IMR-90 (cell line): Measurements from ENCODE around the gene OSBPL6. TPM values are rescaled to one million over a fixed set of nuclear protein-coding genes. Genes with fewer than 3 reads are reported as not detected.

Source experiments
- ATAC-seq: fragments of 200-7000 bp; cut with Tn5 transposase; 2 replicates; pipeline ENCODE4 v1.9.1; 2020; ENCODE audit warnings: low read depth, mild to moderate bottlenecking, moderate library complexity
- BruUV-seq: library from RNA; stranded (reverse); fragments of 400-500 nt; replicated peaks from 2 replicates; lab custom pipeline; 2021; lab: Mats Ljungman, UMichigan
- CTCF ChIA-PET: fragments of 300-600 bp; formaldehyde crosslinking; extraction: SDS; loops from one replicate; lab custom pipeline; 2021; ENCODE audit warnings: antibody characterized with exemption; lab: Yijun Ruan, JAX
- POLR2A ChIA-PET: fragments of 300-600 bp; sonication (Branson Sonifier 250); formaldehyde crosslinking; loops from one replicate; lab custom pipeline; 2022; ENCODE audit warnings: antibody characterized with exemption; ENCODE audit not compliant: unreplicated experiment; lab: Charles Lee
- DNase-seq: peaks from one replicate; pipeline ENCODE4 v3.0.0; 2013
- H2AFZ ChIP-seq: replicated peaks from 2 replicates; pipeline ENCODE3; 2013; ENCODE audit warnings: low read length, mild to moderate bottlenecking; ENCODE audit not compliant: poor library complexity
- H2AK5ac ChIP-seq: 2 replicates; pipeline ENCODE4 v1.6.1; 2013; ENCODE audit warnings: low read depth, low read length, inconsistent platforms
- H2AK9ac ChIP-seq: replicated peaks from 2 replicates; pipeline ENCODE3; 2013; ENCODE audit warnings: mild to moderate bottlenecking, low read depth, low read length, moderate library complexity; ENCODE audit not compliant: poor library complexity
- H2BK120ac ChIP-seq: 2 replicates; pipeline ENCODE4 v1.6.1; 2013; ENCODE audit warnings: low read depth, low read length, inconsistent platforms
- H2BK15ac ChIP-seq: 3 replicates; pipeline ENCODE4 v1.6.1; 2013; ENCODE audit warnings: low read depth, low read length, inconsistent platforms
- H2BK20ac ChIP-seq: 2 replicates; pipeline ENCODE4 v1.6.1; 2013; ENCODE audit warnings: low read depth, mild to moderate bottlenecking, inconsistent platforms, low read length, moderate library complexity
- H2BK5ac ChIP-seq: 2 replicates; pipeline ENCODE4 v1.6.1; 2013; ENCODE audit warnings: mild to moderate bottlenecking, low read depth, low read length, inconsistent platforms; ENCODE audit not compliant: poor library complexity, severe bottlenecking
- H3K14ac ChIP-seq: replicated peaks from 2 replicates; pipeline ENCODE4 v1.6.1; 2013; ENCODE audit warnings: low read depth, low read length, inconsistent platforms
- H3K18ac ChIP-seq: 2 replicates; pipeline ENCODE4 v1.6.1; 2013; ENCODE audit warnings: low read depth, low read length, control low read depth
- H3K23ac ChIP-seq: 2 replicates; pipeline ENCODE4 v1.6.1; 2013; ENCODE audit warnings: low read depth, low read length, inconsistent platforms
- H3K27ac ChIP-seq: 2 replicates; pipeline ENCODE4 v1.5.1; 2013; ENCODE audit warnings: mild to moderate bottlenecking, control low read depth, low read length; ENCODE audit not compliant: insufficient read depth
- H3K27me3 ChIP-seq: 2 replicates; pipeline ENCODE4 v1.6.1; 2013; ENCODE audit warnings: low read length; ENCODE audit not compliant: control insufficient read depth, insufficient read depth
- H3K36me3 ChIP-seq: 2 replicates; pipeline ENCODE4 v1.6.1; 2013; ENCODE audit warnings: low read length, mixed read lengths; ENCODE audit not compliant: control insufficient read depth, insufficient read depth
- H3K4ac ChIP-seq: 2 replicates; pipeline ENCODE4 v1.6.1; 2013; ENCODE audit warnings: low read depth, low read length, inconsistent platforms
- H3K4me1 ChIP-seq: 2 replicates; pipeline ENCODE4 v1.6.1; 2013; ENCODE audit warnings: low read length, mixed read lengths; ENCODE audit not compliant: control insufficient read depth, insufficient read depth
- H3K4me2 ChIP-seq: 2 replicates; pipeline ENCODE4 v1.6.1; 2013; ENCODE audit warnings: low read depth, mild to moderate bottlenecking, control low read depth, low read length, moderate library complexity
- H3K4me3 ChIP-seq: 2 replicates; pipeline ENCODE4 v1.5.1; 2013; ENCODE audit warnings: low read depth, mild to moderate bottlenecking, control low read depth, low read length, moderate library complexity; ENCODE audit not compliant: insufficient read depth
- H3K56ac ChIP-seq: 2 replicates; pipeline ENCODE4 v1.6.1; 2013; ENCODE audit warnings: low read length, inconsistent platforms; ENCODE audit not compliant: insufficient read depth; ENCODE audit errors: extremely low read depth
- H3K79me1 ChIP-seq, 2 experiments: 2 replicates each; pipeline ENCODE4 v1.6.1; 2013; ENCODE audit warnings: low read length in 2 of 2, inconsistent platforms in 1 of 2, low read depth in 1 of 2
- H3K9ac ChIP-seq: 2 replicates; pipeline ENCODE4 v1.6.1; 2013; ENCODE audit warnings: low read depth, low read length, control low read depth
- H3K9me1 ChIP-seq: 2 replicates; pipeline ENCODE4 v1.6.1; 2013; ENCODE audit warnings: low read length, inconsistent platforms; ENCODE audit not compliant: insufficient read depth
- H3K9me3 ChIP-seq: 2 replicates; pipeline ENCODE4 v1.6.1; 2013; ENCODE audit warnings: low read length; ENCODE audit not compliant: control insufficient read depth, insufficient read depth
- H4K20me1 ChIP-seq: 2 replicates; pipeline ENCODE4 v1.6.1; 2013; ENCODE audit warnings: low read length, inconsistent platforms; ENCODE audit not compliant: insufficient read depth
- H4K5ac ChIP-seq: 2 replicates; pipeline ENCODE4 v1.6.1; 2013; ENCODE audit warnings: mild to moderate bottlenecking, low read depth, low read length, control low read depth
- H4K8ac ChIP-seq, 2 experiments: 2 replicates each; pipeline ENCODE4 v1.6.1; 2013; ENCODE audit warnings: low read depth in 2 of 2, low read length in 2 of 2, control low read depth in 1 of 2, inconsistent platforms in 1 of 2
- H4K91ac ChIP-seq: 2 replicates; pipeline ENCODE4 v1.6.1; 2013; ENCODE audit warnings: low read depth, low read length, inconsistent platforms; ENCODE audit not compliant: insufficient read depth
- CEBPB ChIP-seq: IDR thresholded peaks from 2 replicates; pipeline ENCODE4 v1.6.1; 2012; ENCODE audit warnings: low read depth, low read length, improper control_type of control experiment
- RAD21 ChIP-seq: IDR thresholded peaks from 2 replicates; pipeline ENCODE4 v1.6.1; 2012; ENCODE audit warnings: low read length, improper control_type of control experiment
- SMC3 ChIP-seq: fragments of 150-350 bp; IDR thresholded peaks from 2 replicates; pipeline ENCODE4 v1.6.1; 2016; ENCODE audit warnings: low read depth, mild to moderate bottlenecking, antibody characterized with exemption, low read length, moderate library complexity
- WGBS, 2 experiments: methylation state at CpG; one replicate each; pipeline versions ENCODE4 v1.1.5 to v1.1.7; 2013; ENCODE audit warnings: missing lambda C conversion rate in 2 of 2; ENCODE audit not compliant: insufficient read length in 1 of 2; ENCODE audit errors: extremely low coverage in 2 of 2; 5-methylcytosine and 5-hydroxymethylcytosine counted together
- dilution Hi-C: fragments of 300-500 bp; cut with HindIII; formaldehyde crosslinking; loops from one replicate; pipeline ENCODE4 v1.14.3; 2018; ENCODE audit warnings: low sequenced_read_pairs; ENCODE audit not compliant: unreplicated experiment
- in situ Hi-C: fragments of 300-500 bp; cut with MboI; formaldehyde crosslinking; loops from 3 replicates; pipeline ENCODE4 v1.14.3; 2019; ENCODE audit warnings: low sequenced_read_pairs, inconsistent platforms, mixed read lengths
- intact Hi-C: fragments of 100-400 bp; cut with micrococcal nuclease; formaldehyde crosslinking; loops from 2 replicates; pipeline ENCODE4 v1.10.0; 2022
- polyA plus RNA-seq, 3 experiments: library from polyadenylated mRNA; depleted of rRNA; stranded (reverse); fragments of >200 nt; gene quantifications; 2 replicates each; pipeline ENCODE4 v1.2.3, GENCODE V29; 2012; ENCODE audit warnings: low replicate concordance in 1 of 3
- total RNA-seq: library from RNA; depleted of rRNA; stranded (reverse); fragments of >200 nt; gene quantifications from 2 replicates; pipeline ENCODE4 v1.2.3, GENCODE V29; 2012

Gene OSBPL6
- total and polyA plus RNA-seq, 2 of the 4 experiments (the other 2 are of a cell fraction) = 3.2 to 3.7 TPM

- Histone ChIP-seq H3K36me3 (no peaks in the 10 kb centered on the region), H3K79me1 (no peaks in the 10 kb centered on the region), H3K14ac (no peak overlapping the region), H3K4me2 (no peak overlapping the region), H3K4ac (no peak overlapping the region), H2BK15ac (no peak overlapping the region), H3K9me3 (no peaks in the 10 kb centered on the region), H3K27ac (no peak overlapping the region), H4K5ac (no peak overlapping the region), H2BK20ac (no peak overlapping the region), H2BK5ac (no peak overlapping the region), H3K27me3 (no peaks in the 10 kb centered on the region), H3K4me3 (no peak overlapping the region), H4K91ac (no peak overlapping the region), H3K23ac (no peak overlapping the region), H3K9me1 (no peaks in the 10 kb centered on the region; the same call in 1 of the 2 replicates), H2AK9ac (no peak overlapping the region), H4K20me1 (no peaks in the 10 kb centered on the region), H3K56ac (no peak overlapping the region), H2BK120ac (no peak overlapping the region), H3K4me1 (0 out of 2 replicates have a peak, but pooled peaks cover 1% of the 10 kb centered on the region), H3K9ac (no peak overlapping the region), H3K18ac (no peak overlapping the region), H2AFZ (no peak overlapping the region), H2AK5ac (no peak overlapping the region), H4K8ac (no peak overlapping the region)
- DNase-seq (no peak), ATAC-seq (no peak; the same call in 1 of the 2 replicates)
- dilution Hi-C loops (no loop called here), intact Hi-C loops (no loop called here), in situ Hi-C loops (no loop called here)
- POLR2A ChIA-PET = no interaction called here
- no CpG with 5 or more reads among the region's 1 CpG for WGBS, 2 experiments
- no peak for TF ChIP-seq RAD21
- no peak for TF ChIP-seq SMC3
- no peak for TF ChIP-seq CEBPB
- no TSS peak for BruUV-seq
- CTCF ChIA-PET = no interaction called here
Measured at GRCh38 chr2:178292586-178292985, 98.3 kb downstream of the OSBPL6 start.
